ENCODE data around the gene ARHGEF26.

DNA sequence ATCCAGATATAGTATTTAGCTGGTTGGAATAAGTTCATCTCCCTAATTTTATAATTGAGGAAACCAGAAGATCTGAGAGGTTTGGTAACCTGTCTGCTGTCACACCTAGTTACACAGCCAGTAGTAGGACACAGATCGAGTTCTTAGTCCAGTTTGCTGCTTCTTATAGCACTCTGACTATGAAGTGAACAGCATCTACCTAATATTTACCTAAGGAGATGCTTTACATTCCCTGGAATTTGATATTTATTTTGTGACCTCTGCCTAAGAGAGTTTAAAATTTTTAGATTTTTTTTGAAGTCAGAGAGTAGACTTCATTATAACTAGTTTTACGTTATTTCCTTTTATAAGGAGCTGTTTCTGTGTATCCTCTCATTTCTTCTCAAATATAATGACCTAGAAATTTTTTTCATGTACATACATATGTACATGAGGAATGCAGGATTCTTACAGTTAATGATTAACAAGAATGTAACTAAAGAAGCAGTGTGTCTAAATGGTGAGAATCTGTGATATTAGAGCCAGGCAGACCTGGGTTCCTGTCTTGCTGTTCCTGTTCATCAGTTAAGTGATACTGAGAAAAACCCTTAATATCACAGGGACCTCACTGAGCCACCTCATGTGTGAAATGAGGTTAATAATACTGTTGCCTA lies 4.3 kb downstream of the ARHGEF26 start:
- no peak for TF ChIP-seq POLR2A (IDR thresholded peaks at IDR 0.05)
- TF ChIP-seq, protein P1, sequence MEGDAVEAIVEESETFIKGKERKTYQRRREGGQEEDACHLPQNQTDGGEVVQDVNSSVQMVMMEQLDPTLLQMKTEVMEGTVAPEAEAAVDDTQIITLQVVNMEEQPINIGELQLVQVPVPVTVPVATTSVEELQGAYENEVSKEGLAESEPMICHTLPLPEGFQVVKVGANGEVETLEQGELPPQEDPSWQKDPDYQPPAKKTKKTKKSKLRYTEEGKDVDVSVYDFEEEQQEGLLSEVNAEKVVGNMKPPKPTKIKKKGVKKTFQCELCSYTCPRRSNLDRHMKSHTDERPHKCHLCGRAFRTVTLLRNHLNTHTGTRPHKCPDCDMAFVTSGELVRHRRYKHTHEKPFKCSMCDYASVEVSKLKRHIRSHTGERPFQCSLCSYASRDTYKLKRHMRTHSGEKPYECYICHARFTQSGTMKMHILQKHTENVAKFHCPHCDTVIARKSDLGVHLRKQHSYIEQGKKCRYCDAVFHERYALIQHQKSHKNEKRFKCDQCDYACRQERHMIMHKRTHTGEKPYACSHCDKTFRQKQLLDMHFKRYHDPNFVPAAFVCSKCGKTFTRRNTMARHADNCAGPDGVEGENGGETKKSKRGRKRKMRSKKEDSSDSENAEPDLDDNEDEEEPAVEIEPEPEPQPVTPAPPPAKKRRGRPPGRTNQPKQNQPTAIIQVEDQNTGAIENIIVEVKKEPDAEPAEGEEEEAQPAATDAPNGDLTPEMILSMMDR (IDR thresholded peaks at IDR 0.05) = no peak

Measured in body of pancreas (tissue), 4 donors.